NCI-H1048 (cell line): ENCODE data around the gene KRT85.

Source experiments
- DNase-seq: peaks from one replicate; lab custom pipeline; 2025; lab: John Stamatoyannopoulos, UW

The KRT85 gene

GRCh38 chr12:52364901-52365489 is 2.3 kb downstream of the KRT85 start:
- no peak for DNase-seq

GRCh38 chr12:52364061-52364460 is 3.2 kb downstream of the KRT85 start:
- DNase-seq: no peak

DNA sequence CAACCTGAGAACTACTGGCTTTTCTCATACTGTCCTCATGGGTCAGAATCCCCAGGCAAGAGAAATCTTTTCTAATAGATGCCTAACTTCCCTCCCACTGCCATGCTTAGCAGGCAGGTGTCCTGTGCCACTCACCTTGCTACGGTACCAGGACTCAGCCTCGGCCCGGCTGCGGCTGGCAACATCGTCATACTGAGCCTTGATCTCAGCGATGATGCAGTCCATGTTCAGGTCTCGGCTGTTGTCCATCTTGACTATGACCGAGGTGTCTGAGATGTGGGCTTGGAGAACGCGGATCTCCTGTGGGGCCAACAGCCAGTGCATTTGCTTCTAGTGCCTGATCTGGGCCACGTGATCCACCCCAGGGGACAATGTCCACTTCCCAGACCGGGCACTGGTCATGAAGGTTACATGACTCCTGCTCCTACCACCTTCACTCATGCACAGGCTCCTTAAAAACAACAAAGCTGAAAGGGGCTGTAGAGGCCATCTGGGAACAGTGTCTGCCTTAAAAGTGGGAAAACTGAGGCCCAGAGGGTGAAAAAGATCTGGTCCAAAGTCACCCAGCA is 4.1 kb downstream of the KRT85 start:
- DNase-seq: no peak

DNA sequence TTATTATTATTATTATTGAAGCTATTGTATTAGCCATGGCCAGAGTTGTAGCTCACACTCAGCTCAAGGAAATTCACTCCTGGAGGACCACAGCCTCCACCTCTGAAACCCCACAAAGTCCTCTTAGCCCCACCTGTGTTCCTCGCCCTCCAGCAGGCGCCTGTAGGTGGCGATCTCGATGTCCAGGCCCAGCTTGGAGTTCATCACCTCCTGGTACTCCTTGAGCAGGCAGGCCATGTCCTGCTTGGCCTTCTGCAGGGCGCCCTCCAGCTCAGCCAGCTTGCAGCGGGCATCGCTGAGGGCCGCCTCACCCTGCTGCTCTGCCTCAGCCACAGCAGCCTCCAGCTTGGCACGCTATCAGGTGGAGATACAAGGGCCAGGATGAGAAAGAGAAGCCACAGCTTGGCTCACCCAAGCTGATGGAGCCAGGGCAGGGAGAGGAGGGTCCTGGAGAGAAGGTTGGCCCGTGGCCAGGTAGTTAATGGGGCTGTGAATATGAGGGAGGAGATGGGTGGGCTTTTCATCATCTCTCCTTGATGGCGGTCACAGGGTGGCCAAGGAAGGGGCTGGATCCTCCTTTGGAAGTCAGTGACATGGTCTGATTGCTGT is 5.1 kb downstream of the KRT85 start:
- no peak for DNase-seq

GRCh38 chr12:52361553-52361952 is 5.7 kb downstream of the KRT85 start:
- no peak for DNase-seq

GRCh38 chr12:52360663-52361271 is 6.5 kb downstream of the KRT85 start:
- no peak for DNase-seq

DNA sequence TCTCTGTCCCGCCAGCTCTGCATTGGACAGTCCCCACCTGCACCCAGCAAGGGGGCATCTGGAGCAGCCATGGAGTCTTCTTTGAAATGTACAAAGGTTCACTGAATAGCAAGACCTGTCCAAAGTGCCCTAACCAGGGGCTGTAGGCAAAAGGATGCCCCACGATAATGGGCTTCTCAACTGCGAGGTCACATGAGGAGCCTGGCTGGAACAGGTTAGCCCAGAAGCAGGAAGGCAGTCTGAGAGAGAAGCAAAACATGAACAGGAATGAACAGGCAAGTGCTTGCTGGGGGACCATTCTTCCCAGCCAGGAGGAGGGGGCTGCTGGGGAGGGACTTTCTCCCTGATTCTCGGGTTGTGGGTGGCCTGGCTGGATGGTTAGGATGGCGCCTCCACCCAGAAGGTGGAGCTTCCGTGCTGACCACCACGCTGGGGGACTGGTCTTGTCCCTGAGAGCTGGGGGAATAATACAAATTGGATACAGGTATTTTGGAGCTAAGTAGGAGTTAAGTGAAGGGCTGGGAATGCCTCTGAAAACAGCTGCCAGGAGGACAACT is 7.1 kb downstream of the KRT85 start:
- no peak for DNase-seq

GRCh38 chr12:52359621-52360061 is 7.6 kb downstream of the KRT85 start:
- DNase-seq: no peak

- DNase-seq: no peak
Observed at GRCh38 chr12:52358575-52359350, 8.5 kb downstream of the KRT85 start.

- DNase-seq: no peak
Observed at GRCh38 chr12:52356762-52357580, 10.3 kb downstream of the KRT85 start.

- no peak for DNase-seq
Observed at GRCh38 chr12:52356031-52356761, 11.1 kb downstream of the KRT85 start.

DNA sequence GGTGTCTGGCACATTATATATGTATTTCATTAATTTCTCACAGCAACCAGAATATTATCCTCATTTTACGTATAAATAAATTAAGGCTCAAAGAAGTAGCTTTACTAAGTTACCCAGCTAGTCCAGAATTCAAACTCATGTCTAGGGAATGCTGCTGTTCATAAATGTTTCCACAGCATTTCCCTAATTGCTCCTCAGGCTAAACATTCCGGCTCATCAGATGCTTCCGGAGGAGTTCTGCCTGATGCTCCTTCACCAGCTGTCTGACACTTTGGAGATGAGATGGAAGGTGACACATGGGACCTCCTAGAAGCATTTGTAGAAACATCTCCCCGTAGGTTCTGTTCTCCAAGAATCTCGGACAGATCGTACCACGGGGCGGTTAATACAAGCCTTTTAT is 12.1 kb downstream of the KRT85 start:
- no peak for DNase-seq

DNA sequence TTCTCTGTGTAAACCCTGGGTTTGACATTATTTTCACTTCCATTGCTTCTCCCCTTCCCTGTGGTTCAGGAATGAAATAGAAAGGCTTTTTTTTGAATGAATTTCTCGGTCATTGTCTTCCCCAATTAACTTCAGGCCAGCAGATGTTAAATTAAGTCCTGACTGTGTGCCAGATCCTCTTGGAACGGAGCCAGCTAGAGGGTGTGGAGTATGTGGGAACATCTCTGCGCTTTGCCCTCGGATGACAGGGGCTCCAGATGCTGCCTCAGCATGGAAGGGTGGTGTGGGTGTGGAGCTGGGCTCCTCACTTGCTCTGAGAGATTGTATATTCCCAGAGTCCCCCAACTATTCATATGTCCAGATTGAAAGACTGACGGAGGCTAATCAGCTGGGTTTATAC is 13.1 kb downstream of the KRT85 start:
- no peak for DNase-seq

DNA sequence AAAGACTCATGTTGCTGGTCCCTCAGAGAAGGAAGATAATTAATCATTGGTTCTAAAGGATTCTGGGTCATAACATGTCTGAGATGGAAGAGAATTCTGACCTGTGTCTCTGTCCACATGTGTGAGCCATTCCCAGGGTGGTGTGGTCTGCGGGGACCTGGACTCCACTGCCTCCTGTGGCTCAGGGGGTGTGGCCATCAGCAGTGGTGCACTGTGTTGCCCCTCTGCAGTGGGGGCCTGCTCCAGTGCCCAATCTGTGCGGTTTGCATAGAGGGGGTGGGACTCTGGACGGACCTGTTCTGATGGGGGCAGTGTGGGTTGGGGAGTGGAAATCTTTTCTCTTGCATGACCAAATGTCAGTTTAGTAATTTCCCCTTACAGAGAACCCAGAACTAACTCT is 13.5 kb downstream of the KRT85 start:
- no peak for DNase-seq

- DNase-seq: no peak
Observed at GRCh38 chr12:52352951-52353350, 14.3 kb downstream of the KRT85 start.

DNA sequence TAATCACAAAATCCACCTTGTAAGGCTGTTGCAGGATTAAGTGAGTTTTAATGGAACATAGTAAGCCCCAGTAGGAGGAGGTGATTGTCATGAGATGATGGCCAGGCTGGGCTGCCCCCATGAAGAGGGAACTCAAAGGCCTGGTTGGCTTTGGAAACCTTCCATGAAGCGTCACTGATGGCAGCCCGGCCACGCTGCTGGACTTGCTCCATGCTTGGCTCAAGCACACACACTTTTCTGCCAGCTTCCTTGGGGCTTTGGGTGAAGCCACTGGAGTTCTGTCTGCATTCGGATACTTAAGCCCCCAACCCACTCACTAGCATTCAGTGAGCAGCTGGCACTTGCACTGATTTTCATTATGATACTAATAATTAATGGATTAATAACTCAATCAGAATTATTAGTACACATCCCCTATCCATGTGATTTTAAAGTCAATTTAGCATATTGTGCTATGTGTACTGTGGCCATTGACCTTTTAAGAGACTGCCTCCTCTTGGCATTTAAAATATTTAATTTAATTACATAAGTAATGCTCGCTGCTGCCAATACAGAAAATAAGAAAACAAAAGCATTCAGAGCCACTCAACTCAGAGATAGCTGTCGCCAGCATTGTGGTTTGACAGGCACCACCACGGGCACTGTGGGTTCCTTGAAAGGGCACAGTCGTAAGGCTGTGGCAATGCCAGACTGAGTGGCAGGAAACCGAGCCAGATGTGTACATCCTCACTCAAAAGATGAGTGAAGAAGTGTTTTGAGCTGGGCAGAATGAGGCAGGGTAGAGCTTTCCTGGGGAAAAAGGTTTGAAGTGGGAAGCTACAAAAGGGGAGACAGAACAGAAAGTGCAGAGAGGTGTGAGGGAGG is 15.9 kb downstream of the KRT85 start:
- DNase-seq: no peak

GRCh38 chr12:52350786-52351185 is 16.5 kb downstream of the KRT85 start:
- DNase-seq: no peak

DNA sequence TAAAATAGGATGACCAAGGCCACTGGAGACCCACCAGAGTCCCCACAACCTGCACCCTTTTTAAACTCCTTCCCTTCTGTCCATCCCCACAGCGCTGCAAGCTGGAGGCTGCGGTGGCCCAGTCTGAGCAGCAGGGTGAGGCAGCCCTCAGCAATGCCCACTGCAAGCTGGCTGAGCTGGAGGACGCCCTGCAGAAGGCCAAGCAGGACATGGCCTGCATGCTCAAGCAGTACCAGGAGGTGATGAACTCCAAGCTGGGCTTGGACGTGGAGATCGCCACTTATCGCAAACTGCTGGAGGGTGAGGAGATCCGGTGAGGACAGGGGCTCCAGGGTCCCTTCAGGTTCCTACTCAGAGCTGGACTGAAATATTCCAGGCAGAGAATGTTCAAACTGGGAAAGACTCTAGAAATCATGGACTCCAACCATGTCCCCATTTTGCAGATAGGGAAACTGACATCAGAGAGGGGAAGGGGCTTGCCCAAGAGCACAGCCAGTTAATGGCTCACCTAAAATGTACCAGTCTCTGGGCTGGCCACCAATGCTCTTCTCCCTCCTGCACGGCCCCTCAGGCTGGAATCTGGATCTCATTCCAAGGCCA is 17.2 kb downstream of the KRT85 start:
- DNase-seq: no peak

GRCh38 chr12:52349196-52349595 is 18.1 kb downstream of the KRT85 start:
- no peak for DNase-seq
